Tibial nerve (tissue), 4 donors: Measurements from ENCODE around the gene POTEM. TPM values are rescaled to one million over a fixed set of nuclear protein-coding genes. Genes with fewer than 3 reads are reported as not detected.

Source experiments
- small RNA-seq: library from RNA; depleted of rRNA; stranded (forward); fragments of <200 nt; gene quantifications from one replicate; pipeline ENCODE3, GENCODE V24; 2016
- total RNA-seq, 4 donors: library from RNA; depleted of rRNA; stranded (reverse); fragments of >200 nt; gene quantifications; one replicate each; pipeline ENCODE4 v1.1.0, GENCODE V29; 2016

Gene POTEM
- total RNA-seq, 4 donors from 2014 or later = not detected

Small RNA genes lying within 50 kb of the gene (small RNA-seq; reads per million reads assigned to genes)
- gene RNU6-1239P = not detected
